GM12891 (cell line): ENCODE data around the gene HOXD13.

Source experiments
- PAX5 ChIP-seq: IDR thresholded peaks from 2 replicates; pipeline ENCODE4 v1.6.1; 2011; ENCODE audit warnings: low read length, moderate library complexity, mild to moderate bottlenecking; ENCODE audit not compliant: insufficient read depth, severe bottlenecking
- POLR2A ChIP-seq: IDR thresholded peaks from 2 replicates; pipeline ENCODE4 v1.6.1; 2011; ENCODE audit warnings: low read depth, low read length, control low read depth
- POLR2AphosphoS5 ChIP-seq: IDR thresholded peaks from 2 replicates; pipeline ENCODE4 v1.6.1; 2011; ENCODE audit warnings: low read depth, low read length, control low read depth
- POU2F2 ChIP-seq: IDR thresholded peaks from 2 replicates; pipeline ENCODE4 v1.6.1; 2011; ENCODE audit warnings: low read depth, mild to moderate bottlenecking, control low read depth, low read length, moderate library complexity
- SPI1 ChIP-seq: IDR thresholded peaks from 2 replicates; pipeline ENCODE4 v1.6.1; 2011; ENCODE audit warnings: low read depth, low read length, control low read depth
- TAF1 ChIP-seq: IDR thresholded peaks from 2 replicates; pipeline ENCODE4 v1.6.1; 2011; ENCODE audit warnings: low read depth, low read length, control low read depth

GRCh38 chr2:176124947-176125771 is 32.6 kb downstream of the HOXD13 start:
- TF ChIP-seq POLR2A (no peak), TAF1 (no peak), POLR2AphosphoS5 (no peak), POU2F2 (no peak), PAX5 (no peak), SPI1 (no peak)
